Sigmoid colon (tissue), 7 donors: ENCODE measurements around the gene ALS2. TPM values are rescaled to one million over a fixed set of nuclear protein-coding genes. Genes with fewer than 3 reads are reported as not detected.

Experiments used
- DNase-seq: peaks from one replicate; pipeline ENCODE4 v3.0.0-alpha.2; 2019
- H3K27ac ChIP-seq, 4 donors: fragments of 200-600 bp; sonication (generic); one replicate each; pipeline ENCODE4 v1.5.1; 2016 to 2019; ENCODE audit warnings: mild to moderate bottlenecking in 1 of 4
- H3K27me3 ChIP-seq, 3 donors: fragments of 200-600 bp; sonication (generic); one replicate each; pipeline ENCODE4 v1.5.1; 2019; ENCODE audit warnings: mild to moderate bottlenecking in 1 of 3
- H3K36me3 ChIP-seq, 4 donors: fragments of 200-600 bp; sonication (generic); one replicate each; pipeline ENCODE4 v1.5.1; 2016 to 2019
- H3K4me1 ChIP-seq, 4 donors: fragments of 200-600 bp; sonication (generic); one replicate each; pipeline ENCODE4 v1.5.1; 2017 to 2019
- H3K4me3 ChIP-seq, 4 donors: fragments of 200-600 bp; sonication (generic); one replicate each; pipeline ENCODE4 v1.5.1; 2017 to 2019; ENCODE audit warnings: mild to moderate bottlenecking in 2 of 4, moderate library complexity in 1 of 4
- H3K9me3 ChIP-seq, 4 donors: fragments of 200-600 bp in 3 of 4; sonication (generic) in 3 of 4; one replicate each; pipeline versions ENCODE4 v1.5.1 to v1.6.1; 2013 to 2019
- CTCF ChIP-seq, 4 experiments: fragments of 450-650 bp in 3 of 4; fragments of 200-600 bp in 1 of 4; IDR thresholded peaks; one replicate each; pipeline ENCODE4 v1.5.1; 2016 to 2019; ENCODE audit warnings: antibody characterized with exemption in 4 of 4, mild to moderate bottlenecking in 3 of 4, moderate library complexity in 2 of 4
- EP300 ChIP-seq, 4 donors: sonication (generic); formaldehyde crosslinking; IDR thresholded peaks; one replicate each; pipeline ENCODE4 v1.6.1; 2017; ENCODE audit warnings: antibody characterized with exemption in 4 of 4
- POLR2A ChIP-seq, 2 donors: fragments of 450-650 bp; IDR thresholded peaks; one replicate each; pipeline ENCODE4 v1.6.1; 2016; ENCODE audit warnings: antibody characterized with exemption in 2 of 2, mild to moderate bottlenecking in 2 of 2, moderate library complexity in 2 of 2
- POLR2AphosphoS5 ChIP-seq, 4 donors: sonication (generic); formaldehyde crosslinking; IDR thresholded peaks; one replicate each; pipeline ENCODE4 v1.6.1; 2017; ENCODE audit warnings: antibody characterized with exemption in 4 of 4
- WGBS, 2 donors: extraction: QIAGEN DNeasy Blood & Tissue Kit; methylation state at CpG; one replicate each; pipeline ENCODE4 v1.1.7; 2013; 5-methylcytosine and 5-hydroxymethylcytosine counted together
- intact Hi-C: fragments of 100-400 bp; cut with DNase I; formaldehyde crosslinking; loops from one replicate; pipeline ENCODE4 v1.15.1; 2023
- polyA plus RNA-seq, 3 donors: library from polyadenylated mRNA; stranded (reverse); fragments of 200-250 nt; gene quantifications; one replicate each; pipeline ENCODE4 v1.2.3, GENCODE V29; 2013
- total RNA-seq, 4 donors: library from RNA; depleted of rRNA; stranded (reverse); fragments of >200 nt; gene quantifications; one replicate each; pipeline ENCODE4 v1.1.0, GENCODE V29; 2016
- donor health status: healthy with polysubstance abuse.
- donor health status: Bipolar disorder and iron deficiency.
- donor health status: healthy.

Gene ALS2
- total and polyA plus RNA-seq, 7 donors, result 3.0 to 20.9 (median 17.4) TPM

DNA sequence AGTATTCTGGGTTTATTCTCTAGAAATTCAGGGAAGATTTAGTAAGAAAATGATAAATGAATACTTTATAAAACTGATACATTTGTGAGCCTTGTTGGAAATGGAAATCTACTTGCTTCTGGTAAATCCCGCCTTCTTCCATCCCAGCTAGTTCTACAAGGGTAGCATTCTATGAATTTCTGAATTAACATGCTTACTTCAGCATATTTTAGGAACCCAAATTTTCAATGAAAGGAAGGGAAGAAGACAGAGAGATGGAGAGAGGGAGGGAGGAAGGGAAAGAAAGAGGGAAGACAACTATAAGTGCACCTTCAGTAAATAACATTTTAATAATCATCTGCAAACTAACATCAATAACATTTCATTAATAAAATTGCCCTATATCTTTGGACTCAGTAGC lies 110.9 kb downstream of the ALS2 start:
- Histone ChIP-seq H3K36me3 (no peaks in the 10 kb centered on the region), H3K27me3 (no peaks in the 10 kb centered on the region), H3K4me3 (no peak overlapping the region), H3K9me3 (no peaks in the 10 kb centered on the region), H3K4me1 (no peaks in the 10 kb centered on the region), H3K27ac (no peak overlapping the region)
- DNase-seq, result no peak
- intact Hi-C loops, result no loop called here
- WGBS, 2 donors, result 93 to 98% methylated on average over 1 of the region's 1 CpG
- no peak for TF ChIP-seq CTCF (IDR thresholded peaks at IDR 0.05)
- no peak for TF ChIP-seq POLR2A (IDR thresholded peaks at IDR 0.05)
- no peak for TF ChIP-seq EP300 (IDR thresholded peaks at IDR 0.05)

DNA sequence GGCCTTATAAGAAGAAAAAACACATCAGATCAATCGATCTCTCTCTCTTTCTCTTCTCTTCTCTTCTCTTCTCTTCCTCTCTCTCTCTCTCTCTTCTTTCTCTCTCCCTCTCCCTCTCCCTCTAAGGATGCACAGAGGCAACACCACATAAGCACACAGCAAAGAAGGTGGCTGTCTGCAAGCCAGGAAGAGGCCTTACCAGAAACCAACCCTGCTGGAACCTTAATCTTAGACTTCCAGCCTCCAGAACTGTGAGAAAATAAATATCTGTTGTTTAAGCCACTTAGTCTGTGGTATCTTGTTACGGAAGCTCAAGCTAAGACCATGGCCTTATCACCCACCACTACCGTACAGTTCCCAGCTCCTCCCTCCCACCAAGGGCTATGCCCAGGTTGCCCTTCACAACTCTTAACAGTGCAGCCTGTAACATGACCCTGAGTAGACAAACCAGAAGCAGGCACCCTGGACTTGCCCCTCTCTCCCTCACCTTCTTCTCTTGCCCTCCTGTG lies 112.3 kb downstream of the ALS2 start:
- no peaks in the 10 kb centered on the region for H3K36me3 ChIP-seq
- no peak overlapping the region for H3K4me3 ChIP-seq
- H3K4me1 ChIP-seq, result no peaks in the 10 kb centered on the region
- DNase-seq, result no peak
- intact Hi-C loops, result no loop called here
- H3K27ac ChIP-seq, result no peak overlapping the region
- WGBS, 2 donors, result 62 to 69% methylated on average over 3 of the region's 3 CpGs
- no peaks in the 10 kb centered on the region for H3K9me3 ChIP-seq
- no peaks in the 10 kb centered on the region for H3K27me3 ChIP-seq
- no peak for TF ChIP-seq POLR2A (IDR thresholded peaks at IDR 0.05)
- TF ChIP-seq CTCF (IDR thresholded peaks at IDR 0.05), result no peak
- no peak for TF ChIP-seq POLR2AphosphoS5 (IDR thresholded peaks at IDR 0.05)
- no peak for TF ChIP-seq EP300 (IDR thresholded peaks at IDR 0.05)

GRCh38 chr2:201664334-201664733 lies 116.4 kb downstream of the ALS2 start:
- DNase-seq, result no peak
- H3K4me1 ChIP-seq, result no peaks in the 10 kb centered on the region
- H3K9me3 ChIP-seq, result no peaks in the 10 kb centered on the region
- H3K27ac ChIP-seq, result no peak overlapping the region
- TF ChIP-seq POLR2A (IDR thresholded peaks at IDR 0.05), result no peak
- no peak for TF ChIP-seq POLR2AphosphoS5 (IDR thresholded peaks at IDR 0.05)
- no peak for TF ChIP-seq EP300 (IDR thresholded peaks at IDR 0.05)
- TF ChIP-seq CTCF (IDR thresholded peaks at IDR 0.05), result no peak
- WGBS, 2 donors, result 86 to 90% methylated on average over 8 of the region's 8 CpGs
- intact Hi-C loops, result no loop called here
- H3K27me3 ChIP-seq, result no peaks in the 10 kb centered on the region
- no peak overlapping the region for H3K4me3 ChIP-seq
- no peaks in the 10 kb centered on the region for H3K36me3 ChIP-seq

DNA sequence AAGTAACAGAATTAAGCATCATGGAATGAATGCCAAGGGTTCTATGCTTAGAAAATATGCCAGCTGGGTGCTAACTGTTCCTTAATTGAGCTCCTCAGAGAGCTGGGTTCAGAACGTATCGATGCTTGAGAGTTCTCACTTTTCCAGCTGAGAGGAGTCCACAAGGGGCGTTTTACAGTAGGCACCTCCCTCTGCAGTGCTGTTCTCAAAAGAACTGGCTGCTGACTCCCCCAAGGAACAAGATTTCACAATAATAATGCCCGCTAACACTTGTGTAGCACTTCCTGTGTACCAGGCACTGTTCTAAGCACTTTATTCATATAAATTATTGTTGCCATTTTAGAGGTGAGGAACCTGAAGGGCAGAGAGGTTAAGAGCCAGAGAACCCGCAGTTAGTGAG lies 119.4 kb downstream of the ALS2 start:
- H3K36me3 ChIP-seq, result no peaks in the 10 kb centered on the region
- H3K4me1 ChIP-seq, result no peaks in the 10 kb centered on the region
- TF ChIP-seq POLR2AphosphoS5 (IDR thresholded peaks at IDR 0.05), result no peak
- TF ChIP-seq CTCF (IDR thresholded peaks at IDR 0.05), result no peak
- no peak for TF ChIP-seq EP300 (IDR thresholded peaks at IDR 0.05)
- no peak for TF ChIP-seq POLR2A (IDR thresholded peaks at IDR 0.05)
- H3K27ac ChIP-seq, result no peak overlapping the region
- no peaks in the 10 kb centered on the region for H3K9me3 ChIP-seq
- no peak overlapping the region for H3K4me3 ChIP-seq
- intact Hi-C loops, result no loop called here
- no peaks in the 10 kb centered on the region for H3K27me3 ChIP-seq
- no peak for DNase-seq
- WGBS, 2 donors, result 53 to 64% methylated on average over 5 of the region's 5 CpGs

DNA sequence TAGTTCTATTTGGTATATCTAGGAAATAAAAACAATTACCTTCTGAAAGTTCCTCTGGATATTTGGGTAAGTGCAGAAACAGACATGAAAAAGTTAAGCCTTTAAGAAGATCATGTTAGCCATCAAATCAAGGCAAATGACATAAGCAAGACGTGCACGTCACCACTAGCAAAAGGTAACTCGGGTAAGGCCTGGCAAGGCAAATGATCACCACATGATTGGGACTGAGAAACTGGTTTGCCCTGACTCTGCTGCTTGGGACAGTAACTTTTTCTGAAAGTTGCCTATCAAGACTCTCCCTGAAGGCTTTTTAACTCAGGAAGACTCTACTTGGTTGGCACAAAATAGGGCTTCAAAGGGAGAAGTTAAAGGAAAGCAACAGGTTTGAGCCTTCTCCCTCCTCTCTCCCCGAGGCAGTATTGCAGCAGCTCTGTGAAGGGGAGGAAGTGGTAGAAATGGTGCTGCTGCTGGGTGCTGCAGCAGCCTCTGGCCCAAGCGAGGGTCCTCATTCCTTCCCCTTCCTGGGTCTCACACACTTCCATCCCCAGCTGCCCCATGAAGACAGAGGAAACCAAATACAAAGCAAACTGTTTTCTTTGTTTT lies 120.3 kb downstream of the ALS2 start:
- 73 to 79% methylated on average over 5 of the region's 5 CpGs for WGBS, 2 donors
- H3K36me3 ChIP-seq, result no peaks in the 10 kb centered on the region
- intact Hi-C loops, result no loop called here
- TF ChIP-seq EP300 (IDR thresholded peaks at IDR 0.05) (no peak), CTCF (IDR thresholded peaks at IDR 0.05) (no peak), POLR2AphosphoS5 (IDR thresholded peaks at IDR 0.05) (no peak), POLR2A (IDR thresholded peaks at IDR 0.05) (no peak)
- no peaks in the 10 kb centered on the region for H3K9me3 ChIP-seq
- no peak overlapping the region for H3K4me3 ChIP-seq
- H3K4me1 ChIP-seq, result no peaks in the 10 kb centered on the region
- no peaks in the 10 kb centered on the region for H3K27me3 ChIP-seq
- H3K27ac ChIP-seq, result no peak overlapping the region
- DNase-seq, result no peak
